ENCODE results near the gene ARSB. TPM values are rescaled to one million over a fixed set of nuclear protein-coding genes. Genes with fewer than 3 reads are reported as not detected.
A peak's percentile ranks its signal among the peaks of the same experiment; 100 is the strongest.

ARSB gene
- total and polyA plus RNA-seq, 9 of the 15 experiments (the other 6 are each of a cell fraction or from before 2014, with no cell fraction given), result 0.52 to 4.6 (median 2.4) TPM

DNA sequence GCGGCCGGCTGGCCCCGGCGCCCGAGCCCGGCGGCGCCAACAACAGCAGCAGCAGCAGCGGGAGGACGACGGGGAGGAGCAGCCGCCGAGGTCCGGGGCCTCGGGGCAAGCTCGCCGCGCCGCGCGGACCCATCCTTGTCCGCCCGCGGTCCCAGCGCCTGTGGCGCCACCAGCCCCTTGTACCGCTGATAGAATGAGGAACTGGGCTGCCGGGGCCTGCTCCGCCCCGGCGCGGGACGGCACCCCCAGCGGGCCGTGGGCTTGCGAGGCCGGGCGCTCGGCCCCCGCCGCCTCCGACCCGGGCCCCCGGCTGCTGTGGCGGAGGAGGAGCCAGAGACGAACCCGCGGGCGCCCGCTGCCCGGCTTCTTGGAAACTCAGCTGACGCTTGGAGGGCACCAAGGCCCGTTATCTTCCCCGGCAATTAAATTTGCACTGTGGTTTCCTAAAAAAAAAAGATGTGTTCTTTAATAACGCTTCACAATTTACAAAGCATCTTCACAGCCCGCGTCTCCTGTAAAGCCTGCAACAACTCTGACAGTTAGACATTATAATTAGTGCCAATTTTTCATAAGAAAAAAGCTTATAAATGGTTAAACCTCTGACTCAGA, at the start of gene ARSB (continued):
- TF ChIP-seq, protein P1, sequence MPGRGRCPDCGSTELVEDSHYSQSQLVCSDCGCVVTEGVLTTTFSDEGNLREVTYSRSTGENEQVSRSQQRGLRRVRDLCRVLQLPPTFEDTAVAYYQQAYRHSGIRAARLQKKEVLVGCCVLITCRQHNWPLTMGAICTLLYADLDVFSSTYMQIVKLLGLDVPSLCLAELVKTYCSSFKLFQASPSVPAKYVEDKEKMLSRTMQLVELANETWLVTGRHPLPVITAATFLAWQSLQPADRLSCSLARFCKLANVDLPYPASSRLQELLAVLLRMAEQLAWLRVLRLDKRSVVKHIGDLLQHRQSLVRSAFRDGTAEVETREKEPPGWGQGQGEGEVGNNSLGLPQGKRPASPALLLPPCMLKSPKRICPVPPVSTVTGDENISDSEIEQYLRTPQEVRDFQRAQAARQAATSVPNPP (IDR thresholded peaks at IDR 0.05; ENCODE audit: borderline replicate concordance, insufficient read depth, insufficient read length), result no peak
- TF ChIP-seq SIN3B (IDR thresholded peaks at IDR 0.05; ENCODE audit: low read depth) (no peak), ELF1 (tag; IDR thresholded peaks at IDR 0.05) (no peak), ZNF347 (CRISPR knock-in tag; IDR thresholded peaks at IDR 0.05; ENCODE audit: low read depth) (no peak), TCF3 (CRISPR knock-in tag; IDR thresholded peaks at IDR 0.05) (no peak), BHLHE40 (IDR thresholded peaks at IDR 0.05; ENCODE audit: low read length) (no peak), RBBP5 (IDR thresholded peaks at IDR 0.05; ENCODE audit: borderline replicate concordance, insufficient read depth, low read length, poor library complexity, severe bottlenecking) (peak; percentile 4), CXXC5 (CRISPR knock-in tag; IDR thresholded peaks at IDR 0.05) (peak; percentile 60), FUS (optimal IDR thresholded peaks at IDR 0.05; ENCODE audit: low read depth, low read length) (peak; percentile 54), KAT7 (CRISPR knock-in tag; IDR thresholded peaks at IDR 0.05; ENCODE audit: borderline replicate concordance) (no peak), FOXK2 (conservative IDR thresholded peaks at IDR 0.05 in 1 of 2, IDR thresholded peaks at IDR 0.05 in 1 of 2; ENCODE audit: low read depth in 2 of 2) (no peak), ZNF707 (CRISPR knock-in tag; conservative IDR thresholded peaks at IDR 0.05) (no peak)
- TF ChIP-seq, protein P2, sequence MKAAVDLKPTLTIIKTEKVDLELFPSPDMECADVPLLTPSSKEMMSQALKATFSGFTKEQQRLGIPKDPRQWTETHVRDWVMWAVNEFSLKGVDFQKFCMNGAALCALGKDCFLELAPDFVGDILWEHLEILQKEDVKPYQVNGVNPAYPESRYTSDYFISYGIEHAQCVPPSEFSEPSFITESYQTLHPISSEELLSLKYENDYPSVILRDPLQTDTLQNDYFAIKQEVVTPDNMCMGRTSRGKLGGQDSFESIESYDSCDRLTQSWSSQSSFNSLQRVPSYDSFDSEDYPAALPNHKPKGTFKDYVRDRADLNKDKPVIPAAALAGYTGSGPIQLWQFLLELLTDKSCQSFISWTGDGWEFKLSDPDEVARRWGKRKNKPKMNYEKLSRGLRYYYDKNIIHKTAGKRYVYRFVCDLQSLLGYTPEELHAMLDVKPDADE (conservative IDR thresholded peaks at IDR 0.05; ENCODE audit: control insufficient read depth, low read depth, low read length), result 0 out of 2 replicates have a peak, but pooled peaks have one; percentile 32
- TF ChIP-seq, protein P3, sequence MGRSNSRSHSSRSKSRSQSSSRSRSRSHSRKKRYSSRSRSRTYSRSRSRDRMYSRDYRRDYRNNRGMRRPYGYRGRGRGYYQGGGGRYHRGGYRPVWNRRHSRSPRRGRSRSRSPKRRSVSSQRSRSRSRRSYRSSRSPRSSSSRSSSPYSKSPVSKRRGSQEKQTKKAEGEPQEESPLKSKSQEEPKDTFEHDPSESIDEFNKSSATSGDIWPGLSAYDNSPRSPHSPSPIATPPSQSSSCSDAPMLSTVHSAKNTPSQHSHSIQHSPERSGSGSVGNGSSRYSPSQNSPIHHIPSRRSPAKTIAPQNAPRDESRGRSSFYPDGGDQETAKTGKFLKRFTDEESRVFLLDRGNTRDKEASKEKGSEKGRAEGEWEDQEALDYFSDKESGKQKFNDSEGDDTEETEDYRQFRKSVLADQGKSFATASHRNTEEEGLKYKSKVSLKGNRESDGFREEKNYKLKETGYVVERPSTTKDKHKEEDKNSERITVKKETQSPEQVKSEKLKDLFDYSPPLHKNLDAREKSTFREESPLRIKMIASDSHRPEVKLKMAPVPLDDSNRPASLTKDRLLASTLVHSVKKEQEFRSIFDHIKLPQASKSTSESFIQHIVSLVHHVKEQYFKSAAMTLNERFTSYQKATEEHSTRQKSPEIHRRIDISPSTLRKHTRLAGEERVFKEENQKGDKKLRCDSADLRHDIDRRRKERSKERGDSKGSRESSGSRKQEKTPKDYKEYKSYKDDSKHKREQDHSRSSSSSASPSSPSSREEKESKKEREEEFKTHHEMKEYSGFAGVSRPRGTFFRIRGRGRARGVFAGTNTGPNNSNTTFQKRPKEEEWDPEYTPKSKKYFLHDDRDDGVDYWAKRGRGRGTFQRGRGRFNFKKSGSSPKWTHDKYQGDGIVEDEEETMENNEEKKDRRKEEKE (IDR thresholded peaks at IDR 0.05; ENCODE audit: borderline replicate concordance in 1 of 2, control insufficient read depth in 1 of 2, low read depth in 2 of 2, low read length in 1 of 2), result no peak
- TF ChIP-seq, protein P4, sequence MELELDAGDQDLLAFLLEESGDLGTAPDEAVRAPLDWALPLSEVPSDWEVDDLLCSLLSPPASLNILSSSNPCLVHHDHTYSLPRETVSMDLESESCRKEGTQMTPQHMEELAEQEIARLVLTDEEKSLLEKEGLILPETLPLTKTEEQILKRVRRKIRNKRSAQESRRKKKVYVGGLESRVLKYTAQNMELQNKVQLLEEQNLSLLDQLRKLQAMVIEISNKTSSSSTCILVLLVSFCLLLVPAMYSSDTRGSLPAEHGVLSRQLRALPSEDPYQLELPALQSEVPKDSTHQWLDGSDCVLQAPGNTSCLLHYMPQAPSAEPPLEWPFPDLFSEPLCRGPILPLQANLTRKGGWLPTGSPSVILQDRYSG (tag; conservative IDR thresholded peaks at IDR 0.05; ENCODE audit: low read depth), result no peak
- TF ChIP-seq, protein P5, sequence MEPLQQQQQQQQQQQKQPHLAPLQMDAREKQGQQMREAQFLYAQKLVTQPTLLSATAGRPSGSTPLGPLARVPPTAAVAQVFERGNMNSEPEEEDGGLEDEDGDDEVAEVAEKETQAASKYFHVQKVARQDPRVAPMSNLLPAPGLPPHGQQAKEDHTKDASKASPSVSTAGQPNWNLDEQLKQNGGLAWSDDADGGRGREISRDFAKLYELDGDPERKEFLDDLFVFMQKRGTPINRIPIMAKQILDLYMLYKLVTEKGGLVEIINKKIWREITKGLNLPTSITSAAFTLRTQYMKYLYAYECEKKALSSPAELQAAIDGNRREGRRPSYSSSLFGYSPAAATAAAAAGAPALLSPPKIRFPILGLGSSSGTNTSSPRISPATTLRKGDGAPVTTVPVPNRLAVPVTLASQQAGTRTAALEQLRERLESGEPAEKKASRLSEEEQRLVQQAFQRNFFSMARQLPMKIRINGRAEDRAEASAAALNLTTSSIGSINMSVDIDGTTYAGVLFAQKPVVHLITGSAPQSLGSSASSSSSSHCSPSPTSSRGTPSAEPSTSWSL (CRISPR knock-in tag; IDR thresholded peaks at IDR 0.05; ENCODE audit: borderline replicate concordance), result no peak
- TF ChIP-seq, protein P6, sequence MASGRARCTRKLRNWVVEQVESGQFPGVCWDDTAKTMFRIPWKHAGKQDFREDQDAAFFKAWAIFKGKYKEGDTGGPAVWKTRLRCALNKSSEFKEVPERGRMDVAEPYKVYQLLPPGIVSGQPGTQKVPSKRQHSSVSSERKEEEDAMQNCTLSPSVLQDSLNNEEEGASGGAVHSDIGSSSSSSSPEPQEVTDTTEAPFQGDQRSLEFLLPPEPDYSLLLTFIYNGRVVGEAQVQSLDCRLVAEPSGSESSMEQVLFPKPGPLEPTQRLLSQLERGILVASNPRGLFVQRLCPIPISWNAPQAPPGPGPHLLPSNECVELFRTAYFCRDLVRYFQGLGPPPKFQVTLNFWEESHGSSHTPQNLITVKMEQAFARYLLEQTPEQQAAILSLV (tag; IDR thresholded peaks at IDR 0.05), result no peak

Measured in K562 (cell line).